HG02610 (cell line): Measurements from ENCODE around the gene MPP3.

Experiments used
- ATAC-seq: cut with Tn5 transposase; IDR thresholded peaks from one replicate; pipeline ENCODE4 v1.9.1; 2021; ENCODE audit warnings: mild to moderate bottlenecking, moderate library complexity; ENCODE audit not compliant: unreplicated experiment

The MPP3 gene

DNA sequence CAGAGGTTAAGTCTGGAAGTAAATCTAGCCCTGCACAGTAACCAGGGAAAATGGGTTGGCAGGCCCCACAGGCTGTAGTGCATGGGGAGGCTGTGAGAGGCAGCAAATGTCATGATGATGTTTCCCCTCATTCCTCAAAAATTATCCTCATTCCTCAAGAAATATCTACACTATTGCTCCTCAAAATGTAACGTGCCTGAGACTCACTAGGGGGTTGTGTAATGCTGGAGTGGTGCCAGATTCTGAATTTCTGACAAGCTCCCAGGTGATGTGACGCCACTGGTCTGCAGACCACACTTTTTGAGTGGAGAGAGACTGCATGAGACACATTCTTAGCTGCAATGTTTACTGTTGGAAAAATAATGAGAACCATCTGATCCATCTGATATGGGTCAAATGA is 1.2 kb upstream of the MPP3 start:
- ATAC-seq = no peak

DNA sequence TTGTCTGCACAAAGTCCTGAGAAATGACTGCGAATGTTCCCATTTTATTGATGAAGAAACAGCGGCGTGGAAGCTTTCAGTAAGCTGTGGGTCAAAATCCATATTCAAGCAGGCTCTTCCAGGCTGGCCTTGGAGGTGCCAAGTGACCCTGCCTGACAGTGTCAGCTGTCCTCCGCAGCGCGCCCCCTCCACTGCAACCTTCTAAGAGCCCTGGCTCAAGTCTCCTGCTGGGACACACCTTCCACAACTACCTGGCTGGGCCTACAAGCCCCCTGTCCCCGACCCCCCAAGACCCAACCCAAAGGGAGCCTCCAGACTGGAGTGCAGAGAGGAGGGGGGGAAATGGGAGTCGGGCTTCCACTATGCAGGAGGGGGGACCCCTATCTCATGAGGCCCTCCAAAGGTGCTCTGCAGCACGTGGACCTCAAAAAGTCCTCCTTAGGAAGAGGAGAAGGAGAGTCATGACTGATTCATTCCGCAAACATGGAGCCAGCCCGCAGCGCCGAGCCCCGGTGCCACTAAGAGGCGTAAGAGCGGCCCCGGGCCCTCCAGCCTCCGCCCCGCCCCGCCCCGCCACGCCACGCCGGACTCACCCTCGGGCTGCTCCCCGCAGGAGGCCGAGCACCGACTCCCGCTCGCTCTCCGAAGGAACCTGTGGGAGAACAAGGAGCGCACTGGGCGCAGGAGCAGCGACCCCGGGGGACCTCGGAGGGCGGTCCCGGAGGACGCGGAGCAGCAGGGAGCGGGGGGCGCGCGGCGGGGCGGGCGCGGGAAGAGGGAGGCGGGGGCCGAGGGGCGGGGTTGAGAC is 574 bp downstream of the MPP3 start:
- no peak for ATAC-seq

DNA sequence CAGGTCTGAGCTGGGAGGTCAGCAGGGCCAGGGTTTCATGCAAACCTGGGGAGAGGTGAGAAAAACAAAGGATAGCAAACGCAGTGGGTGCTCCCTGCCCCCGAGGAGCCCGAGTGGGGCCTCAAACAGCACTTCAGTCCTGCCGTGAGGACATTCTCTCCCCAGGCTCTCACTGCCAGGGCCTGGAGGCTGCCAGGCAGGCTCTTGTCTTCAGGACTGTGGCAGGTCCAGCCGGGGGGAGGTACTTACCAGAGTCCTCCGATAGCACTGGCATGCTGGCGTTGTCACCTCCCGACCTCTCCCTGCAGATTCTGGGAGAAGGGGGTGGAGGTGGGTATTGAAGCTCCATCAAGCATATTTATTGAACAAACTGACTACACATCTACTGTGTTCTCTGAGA is 1.3 kb downstream of the MPP3 start:
- no peak for ATAC-seq

DNA sequence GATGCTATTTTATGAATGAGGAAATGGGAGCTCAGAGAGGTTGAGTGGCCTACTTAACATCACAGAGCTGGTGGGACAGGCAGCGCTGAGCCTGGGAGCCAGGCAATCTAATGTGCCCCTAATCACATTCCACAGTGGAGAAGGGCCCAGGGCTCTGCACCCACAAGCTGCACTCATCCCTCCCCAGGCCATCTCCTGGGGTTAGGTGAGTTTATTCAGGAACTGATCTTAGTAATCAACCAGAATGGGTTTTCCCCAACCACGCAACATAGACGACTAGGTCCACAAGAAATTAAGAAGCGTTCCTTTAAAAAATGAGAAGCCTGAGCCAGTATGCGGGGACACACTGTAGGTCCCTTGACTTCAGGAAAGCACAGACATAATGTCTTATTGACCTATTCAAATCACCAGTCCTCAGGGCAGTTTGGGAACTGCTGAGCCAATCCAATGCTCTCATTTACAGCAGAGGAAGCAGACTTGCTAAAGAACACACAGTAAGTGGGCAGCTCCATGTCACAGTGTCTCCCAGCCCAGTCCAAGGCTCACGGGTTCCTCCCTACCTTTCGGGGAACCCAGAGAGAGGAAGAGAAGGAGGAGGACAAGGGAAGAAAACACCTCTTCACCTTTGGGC is 2.3 kb downstream of the MPP3 start:
- no peak for ATAC-seq

- ATAC-seq = no peak
Measured at GRCh38 chr17:43829738-43830137, 3.2 kb downstream of the MPP3 start.

GRCh38 chr17:43827596-43827995 is 5.3 kb downstream of the MPP3 start:
- no peak for ATAC-seq

GRCh38 chr17:43826206-43826605 is 6.7 kb downstream of the MPP3 start:
- ATAC-seq = no peak

- ATAC-seq = no peak
Measured at GRCh38 chr17:43825567-43825966, 7.4 kb downstream of the MPP3 start.

- ATAC-seq = no peak
Measured at GRCh38 chr17:43823350-43824084, 9.4 kb downstream of the MPP3 start.

GRCh38 chr17:43822570-43823190 is 10.3 kb downstream of the MPP3 start:
- ATAC-seq = no peak

DNA sequence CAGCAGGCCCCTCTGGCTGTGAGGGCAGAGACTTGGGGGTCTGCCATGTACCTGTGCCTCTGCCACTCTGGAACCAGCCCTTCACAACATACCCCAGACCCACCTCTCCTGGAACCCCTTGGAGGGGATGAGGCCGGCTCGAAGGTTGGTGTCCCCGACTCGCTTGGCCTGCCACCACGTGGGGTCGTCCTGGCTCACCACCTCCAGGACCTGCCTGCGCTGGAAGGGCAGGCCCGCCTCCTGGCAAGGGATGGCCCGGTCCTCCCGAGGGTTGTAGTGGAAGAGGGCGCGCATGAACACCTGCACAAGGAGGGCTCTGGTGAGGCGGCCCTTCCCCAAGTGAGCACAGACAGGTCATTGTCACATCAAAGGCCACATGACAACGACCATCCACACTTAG is 12.2 kb downstream of the MPP3 start:
- no peak for ATAC-seq

GRCh38 chr17:43818966-43819365 is 14.0 kb downstream of the MPP3 start:
- ATAC-seq = no peak

DNA sequence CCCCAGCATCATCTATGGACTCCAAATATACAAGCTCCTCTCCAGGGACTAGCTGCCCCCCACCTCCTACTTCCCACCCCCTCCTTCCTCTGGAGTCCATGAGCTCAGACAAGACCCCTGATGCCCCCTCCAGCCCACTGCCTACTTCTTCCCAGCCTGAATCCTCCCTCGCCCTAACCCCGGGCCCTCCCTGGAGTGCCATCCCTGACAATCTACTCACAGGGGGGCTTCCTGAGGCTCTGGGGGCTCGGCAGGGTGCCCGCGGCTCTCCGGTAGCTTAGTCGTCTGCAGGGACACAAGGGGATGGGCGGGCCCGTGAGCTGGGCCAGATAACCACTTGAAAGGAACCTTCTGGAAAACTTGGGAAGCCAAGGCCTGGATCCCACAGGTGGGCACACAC is 15.1 kb downstream of the MPP3 start:
- ATAC-seq = no peak

DNA sequence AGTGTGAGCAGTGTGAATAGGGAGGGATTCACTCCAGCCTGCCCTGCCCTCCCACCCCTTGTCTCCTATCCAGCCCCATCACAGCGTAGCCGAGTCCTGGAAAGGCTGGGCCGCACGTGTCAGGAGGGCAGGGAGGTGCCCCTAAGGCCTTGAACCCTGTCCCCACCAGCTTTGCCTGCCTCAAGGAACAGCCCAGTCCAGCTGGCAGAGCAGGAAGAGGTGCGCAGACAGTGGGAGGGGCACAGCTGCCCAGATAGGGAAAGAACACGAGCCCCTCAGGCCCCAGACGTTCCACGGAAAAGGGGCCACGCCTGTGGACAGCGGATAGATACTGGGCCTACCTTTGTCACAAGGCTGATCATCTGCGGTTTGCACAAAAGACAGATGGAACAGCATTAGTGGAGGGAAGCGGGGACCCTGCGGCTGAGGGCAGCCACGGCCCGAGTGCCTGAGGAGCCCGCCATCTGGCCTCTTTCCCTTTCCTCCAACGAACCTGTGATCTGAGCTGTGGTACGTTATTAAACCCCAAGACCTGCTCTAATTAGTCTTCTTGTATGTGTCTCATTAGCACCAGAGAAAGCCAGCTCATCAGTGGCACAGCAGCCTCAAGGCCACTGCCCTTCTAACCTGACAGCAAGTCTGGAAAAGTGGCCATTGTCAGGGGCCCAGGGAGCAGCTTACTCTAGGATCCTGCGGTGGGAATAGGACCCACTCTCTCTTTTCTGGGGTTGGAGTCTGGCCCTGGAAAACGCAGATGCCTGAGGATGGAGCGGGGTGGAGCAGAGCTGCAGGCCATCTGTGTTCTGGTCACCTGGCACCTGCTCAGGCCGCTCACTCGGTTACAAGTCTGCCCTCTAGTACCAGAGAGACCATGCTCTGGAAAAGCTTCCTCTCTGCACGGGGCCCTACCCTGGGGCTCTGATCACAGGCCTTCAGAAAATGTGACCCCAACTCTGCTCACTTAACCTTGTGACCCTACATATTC is 16.3 kb downstream of the MPP3 start:
- ATAC-seq = no peak

GRCh38 chr17:43814714-43815113 is 18.2 kb downstream of the MPP3 start:
- no peak for ATAC-seq

DNA sequence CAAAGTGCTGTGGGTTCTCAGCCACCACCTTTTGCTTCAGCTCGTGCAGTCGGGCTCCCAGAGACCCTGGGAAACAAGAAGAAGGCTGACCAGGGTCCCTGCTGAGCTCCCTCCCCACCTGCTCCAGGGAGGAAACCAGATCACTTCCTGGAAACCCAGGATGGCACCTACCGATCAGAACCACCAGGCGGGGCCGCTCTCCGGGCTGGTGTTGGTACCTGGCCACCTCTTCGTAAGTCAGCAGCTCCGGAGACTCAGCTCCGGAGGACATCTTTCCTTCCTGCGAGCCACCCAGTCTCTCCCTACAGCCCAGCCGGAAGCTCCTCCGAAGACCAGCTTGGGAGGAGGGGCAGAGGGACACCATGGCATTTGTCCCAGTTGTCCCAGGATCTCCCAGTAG is 18.9 kb downstream of the MPP3 start:
- no peak for ATAC-seq

- no peak for ATAC-seq
Measured at GRCh38 chr17:43813386-43813785, 19.6 kb downstream of the MPP3 start.

DNA sequence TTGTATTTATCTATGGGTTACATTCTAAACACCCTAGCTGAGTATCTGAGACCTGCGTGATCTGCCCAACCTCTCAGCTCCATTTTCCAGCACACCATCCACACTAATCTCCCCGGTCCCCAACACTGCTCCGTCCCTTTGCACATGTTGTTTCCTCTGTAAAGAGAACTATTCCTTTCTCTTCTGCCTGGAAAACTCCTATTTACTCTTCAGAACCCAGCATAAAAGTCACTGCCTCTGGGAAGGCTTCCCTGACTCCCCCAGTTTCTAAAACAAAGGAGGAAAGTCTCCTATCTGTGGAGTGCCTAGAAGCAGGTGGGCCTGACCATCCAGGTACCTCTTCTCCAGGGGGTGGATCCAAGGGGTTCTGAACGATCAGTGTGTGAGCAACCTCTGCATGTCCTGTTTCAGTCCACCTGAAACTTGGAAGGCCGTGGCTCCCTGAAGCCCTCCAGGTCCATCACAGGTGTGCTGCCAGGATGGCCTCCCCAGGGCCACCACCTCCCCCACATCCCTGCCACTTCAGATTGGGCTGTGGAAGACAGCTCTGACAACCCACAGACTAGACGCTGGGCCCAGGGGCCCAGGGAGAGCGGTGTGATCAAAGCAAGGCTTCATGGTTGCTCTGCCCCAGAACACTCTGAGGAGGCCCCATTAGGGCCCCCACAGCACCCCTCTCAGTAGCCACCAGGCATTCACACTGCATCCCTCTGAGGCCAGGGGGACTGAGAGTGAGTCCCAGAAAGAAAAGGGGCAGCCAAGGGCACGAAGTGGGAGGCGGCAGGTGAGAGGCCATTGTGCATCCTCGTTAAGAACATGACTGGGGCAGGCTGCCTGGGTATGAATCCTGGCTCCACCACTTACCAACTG is 20.3 kb downstream of the MPP3 start:
- ATAC-seq = no peak

DNA sequence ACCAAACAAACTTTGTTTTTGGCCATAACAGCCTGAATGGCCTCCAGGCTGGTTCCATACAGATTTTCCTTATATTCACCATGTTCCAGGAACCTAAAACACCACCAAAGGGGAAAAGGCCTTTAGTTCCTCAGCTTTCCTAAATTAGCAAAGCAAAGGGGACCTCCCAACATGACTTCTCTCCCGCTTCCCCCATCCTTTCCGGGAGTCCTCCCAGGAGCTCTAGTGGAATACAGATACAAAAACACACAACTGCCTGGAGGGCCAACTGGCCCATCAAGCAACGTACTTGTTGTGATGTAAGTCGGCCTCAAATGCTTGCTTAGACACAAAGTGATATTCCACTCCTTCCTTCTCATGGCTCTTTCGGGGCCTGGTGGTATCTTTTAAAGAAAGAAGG is 22.1 kb downstream of the MPP3 start:
- no peak for ATAC-seq
